HG02610 (cell line): ENCODE results near the gene STOML3.

ENCODE experiments used
- ATAC-seq: cut with Tn5 transposase; IDR thresholded peaks from one replicate; pipeline ENCODE4 v1.9.1; 2021; ENCODE audit warnings: mild to moderate bottlenecking, moderate library complexity; ENCODE audit not compliant: unreplicated experiment

The STOML3 gene

GRCh38 chr13:38993381-38993780 lies 2.8 kb upstream of the STOML3 start:
- ATAC-seq: no peak

- ATAC-seq: no peak
Measured at GRCh38 chr13:38981096-38981495, 9.5 kb downstream of the STOML3 start.

GRCh38 chr13:38980750-38981078 lies 9.9 kb downstream of the STOML3 start:
- no peak for ATAC-seq

- ATAC-seq: no peak
Measured at GRCh38 chr13:38979891-38980749, 10.5 kb downstream of the STOML3 start.

- no peak for ATAC-seq
Measured at GRCh38 chr13:38970380-38971051, 20.1 kb downstream of the STOML3 start.

GRCh38 chr13:38969187-38969586 lies 21.4 kb downstream of the STOML3 start:
- ATAC-seq: no peak

- no peak for ATAC-seq
Measured at GRCh38 chr13:38967446-38967845, 23.2 kb downstream of the STOML3 start.

GRCh38 chr13:38965281-38965680 lies 25.4 kb downstream of the STOML3 start:
- no peak for ATAC-seq

- ATAC-seq: no peak
Measured at GRCh38 chr13:38960175-38960574, 30.5 kb downstream of the STOML3 start.

GRCh38 chr13:38957794-38958592 lies 32.6 kb downstream of the STOML3 start:
- no peak for ATAC-seq

- ATAC-seq: no peak
Measured at GRCh38 chr13:38954844-38955243, 35.8 kb downstream of the STOML3 start.

GRCh38 chr13:38954291-38954690 lies 36.3 kb downstream of the STOML3 start:
- ATAC-seq: no peak

GRCh38 chr13:38952827-38953226 lies 37.8 kb downstream of the STOML3 start:
- ATAC-seq: no peak

GRCh38 chr13:38951525-38952313 lies 38.9 kb downstream of the STOML3 start:
- ATAC-seq: no peak

- ATAC-seq: no peak
Measured at GRCh38 chr13:38950987-38951386, 39.6 kb downstream of the STOML3 start.

- ATAC-seq: no peak
Measured at GRCh38 chr13:38947054-38947453, 43.6 kb downstream of the STOML3 start.

GRCh38 chr13:38944219-38944618 lies 46.4 kb downstream of the STOML3 start:
- ATAC-seq: no peak

- no peak for ATAC-seq
Measured at GRCh38 chr13:38943231-38943630, 47.4 kb downstream of the STOML3 start.

- ATAC-seq: no peak
Measured at GRCh38 chr13:38941353-38941945, 49.2 kb downstream of the STOML3 start.

- no peak for ATAC-seq
Measured at GRCh38 chr13:38933786-38934185, 56.8 kb downstream of the STOML3 start.
